ENCODE results near the gene ZNF724.
"Not testable (repeated sequence)": the region's sequence is repeated elsewhere in the genome, so short reads cannot be mapped to it uniquely, and the experiment has no call there.

Gene ZNF724

DNA sequence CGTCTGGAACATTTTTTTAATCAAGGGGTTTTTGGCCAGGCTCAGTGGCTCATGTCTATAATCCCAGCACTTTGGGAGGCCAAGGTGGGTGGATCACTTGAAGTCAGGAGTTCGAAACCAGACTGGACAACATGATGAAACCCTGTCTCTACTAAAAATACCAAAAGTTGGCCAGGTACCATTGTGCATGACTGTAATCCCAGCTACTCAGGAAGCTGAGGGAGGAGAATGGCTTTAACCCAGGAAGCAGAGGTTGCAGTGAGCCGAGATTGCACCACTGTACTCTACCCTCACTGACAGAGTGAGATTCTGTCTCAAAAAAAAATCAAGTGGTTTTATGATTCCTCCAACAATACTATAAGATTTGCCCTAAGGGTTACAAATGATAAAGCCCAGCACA lies 3.1 kb upstream of the ZNF724 start:
- DNase-seq (ENCODE audit: low read depth in 3 of 3) = not testable (repeated sequence)

DNA sequence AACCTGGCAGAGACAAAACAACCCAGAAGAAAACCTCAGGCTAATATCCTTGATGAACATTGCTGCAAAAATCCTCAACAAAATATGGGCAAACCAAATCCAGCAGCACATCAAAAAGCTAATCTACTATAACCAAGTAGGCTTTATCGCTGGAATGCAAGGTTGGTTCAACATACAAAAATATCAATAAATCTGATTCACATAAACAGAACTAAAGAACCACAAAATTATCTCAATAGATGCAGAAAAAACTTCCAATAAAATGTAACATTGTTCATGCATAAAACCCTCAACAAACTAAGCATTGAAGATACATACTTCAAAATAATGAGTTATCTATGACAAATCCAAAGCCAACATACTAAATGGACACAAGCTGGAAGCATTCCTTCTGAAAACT lies 8.8 kb downstream of the ZNF724 start:
- no peak for DNase-seq (ENCODE audit: low read depth in 3 of 3)

DNA sequence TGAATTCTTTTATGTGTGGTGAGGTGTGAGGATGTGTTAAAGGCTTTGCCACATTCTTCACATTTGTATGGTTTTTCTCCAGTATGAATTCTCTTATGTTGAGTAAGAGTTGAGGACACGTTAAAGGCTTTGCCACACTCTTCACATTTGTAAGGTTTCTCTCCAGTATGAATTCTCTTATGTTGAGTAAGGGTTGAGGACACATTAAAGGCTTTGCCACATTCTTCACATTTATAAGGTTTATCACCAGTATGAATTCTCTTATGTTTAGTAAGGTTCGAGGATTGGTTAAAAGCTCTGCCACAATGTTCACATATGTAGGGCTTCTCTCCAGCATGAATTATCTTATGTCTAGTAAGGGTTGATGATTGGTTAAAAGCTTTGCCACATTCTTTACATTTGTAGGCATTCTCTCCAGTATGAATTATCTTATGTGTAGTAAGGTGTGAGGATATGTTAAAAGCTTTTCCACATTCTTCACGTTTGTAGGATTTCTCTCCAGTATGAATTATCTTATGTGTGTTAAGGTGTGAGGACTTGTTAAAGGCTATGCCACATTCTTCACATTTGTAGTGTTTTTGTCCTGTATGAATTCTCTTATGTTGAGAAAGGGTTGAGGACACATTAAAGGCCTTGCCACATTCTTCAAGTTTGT lies 27.1 kb downstream of the ZNF724 start:
- DNase-seq (ENCODE audit: low read depth in 3 of 3) = no peak

DNA sequence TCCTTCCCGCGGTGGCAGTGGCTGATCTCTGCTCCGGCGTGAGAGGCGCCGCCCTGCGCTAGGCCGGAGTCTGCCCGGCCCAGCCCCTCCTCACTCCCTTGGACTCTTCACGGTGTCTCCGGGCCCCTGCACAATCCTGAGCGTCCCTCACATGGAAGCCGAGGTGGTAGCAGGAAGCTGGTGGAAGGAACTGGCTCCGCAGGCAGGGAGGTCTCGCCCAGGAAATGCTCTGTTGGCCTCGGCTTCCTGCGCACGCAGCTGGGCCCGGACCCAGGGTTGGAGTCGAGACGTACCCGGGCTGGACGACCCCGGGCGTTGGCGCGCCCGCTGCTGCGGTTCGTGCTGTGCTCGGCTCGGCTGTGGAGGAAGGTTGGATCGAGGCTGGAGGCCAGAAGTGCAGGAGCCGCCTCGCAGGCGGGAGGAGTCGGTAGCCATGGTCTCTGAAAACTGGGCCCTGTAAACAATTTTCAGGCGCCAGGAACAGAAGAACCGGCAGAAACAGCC lies 46.3 kb downstream of the ZNF724 start:
- no peak for DNase-seq (ENCODE audit: low read depth in 3 of 3)

DNA sequence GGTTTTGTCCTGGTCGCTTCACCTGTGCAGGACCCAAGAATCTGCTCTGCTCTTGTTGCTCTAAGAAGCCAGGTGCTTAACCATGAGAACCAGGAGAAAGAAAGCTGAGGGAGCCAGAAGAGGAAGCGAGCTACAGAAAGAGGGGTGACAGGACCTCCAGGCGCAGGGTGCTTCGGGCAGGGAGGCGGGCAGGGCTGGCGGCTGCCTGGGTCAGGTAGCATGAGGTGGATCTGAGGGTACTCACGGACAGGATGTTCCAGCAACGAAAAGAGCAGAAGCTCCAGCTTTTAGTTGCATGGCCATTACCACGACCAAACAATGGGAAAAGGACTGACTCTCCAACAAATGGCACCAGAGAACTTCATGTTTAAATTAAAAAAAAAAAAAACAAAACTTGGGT lies 59.9 kb downstream of the ZNF724 start:
- DNase-seq (ENCODE audit: low read depth in 3 of 3) = no peak

DNA sequence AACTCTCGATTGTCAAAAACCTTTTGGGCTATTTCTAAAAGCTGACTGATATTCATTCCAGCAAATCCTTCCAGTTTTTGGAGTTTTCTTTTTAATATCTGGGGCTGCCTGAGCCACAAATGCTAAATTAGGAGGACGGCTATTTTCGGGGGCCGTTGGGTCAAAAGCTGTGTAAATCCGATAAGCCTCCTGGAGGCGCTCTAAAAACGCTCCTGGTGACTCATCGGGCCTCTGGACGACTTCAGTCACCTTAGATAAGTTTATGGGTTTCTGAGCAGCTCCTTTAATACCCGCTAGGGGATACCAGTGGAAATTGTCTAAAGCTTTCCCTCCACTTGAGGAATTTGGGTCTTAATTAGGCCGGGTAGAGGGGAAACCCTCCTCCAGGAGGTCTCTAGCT lies 66.9 kb downstream of the ZNF724 start:
- no peak for DNase-seq (ENCODE audit: low read depth in 3 of 3)
